K562 (cell line): ENCODE data around the gene SETDB1. TPM values are rescaled to one million over a fixed set of nuclear protein-coding genes. Genes with fewer than 3 reads are reported as not detected.

Experiments
- BRD9 ChIP-seq: fragments of 450-650 bp; IDR thresholded peaks from 2 replicates; pipeline ENCODE4 v1.6.1; 2018; ENCODE audit warnings: low read depth; ENCODE audit not compliant: partially characterized antibody
- CEBPG ChIP-seq, 3 experiments: fragments of 200-800 bp in 1 of 3; sonication (Bioruptor generic) in 1 of 3; sonication (generic) in 1 of 3; formaldehyde crosslinking in 1 of 3; IDR thresholded peaks in 2 of 3; conservative IDR thresholded peaks in 1 of 3; 2 replicates each; pipeline versions ENCODE4 v1.6.1 to v1.8.0; 2016 to 2022; ENCODE audit warnings: missing compliant biosample characterization in 2 of 3, missing genetic modification characterization in 2 of 3, mild to moderate bottlenecking in 1 of 3, missing genetic modification reagents in 1 of 3
- FOXJ3 ChIP-seq: sonication (generic); formaldehyde crosslinking; IDR thresholded peaks from 2 replicates; pipeline ENCODE4 v1.4.0; 2020; ENCODE audit warnings: mild to moderate bottlenecking, missing genetic modification reagents
- FUS ChIP-seq: fragments of 200-400 bp; formaldehyde crosslinking; optimal IDR thresholded peaks from 2 replicates; pipeline ENCODE3; 2017; ENCODE audit warnings: low read depth, low read length
- GATAD2A ChIP-seq: fragments of 450-650 bp; IDR thresholded peaks from 2 replicates; pipeline ENCODE4 v1.6.1; 2017
- GTF2A2 ChIP-seq: IDR thresholded peaks from 2 replicates; pipeline ENCODE4 v1.6.1; 2016; ENCODE audit warnings: mild to moderate bottlenecking, missing genetic modification characterization, missing compliant biosample characterization
- HNRNPK ChIP-seq: fragments of 200-400 bp; formaldehyde crosslinking; IDR thresholded peaks from one replicate; pipeline ENCODE4 v1.6.1; 2018; ENCODE audit warnings: mild to moderate bottlenecking, low read depth, low read length; ENCODE audit not compliant: poor library complexity, severe bottlenecking
- LCOR ChIP-seq: sonication (generic); formaldehyde crosslinking; IDR thresholded peaks from 2 replicates; pipeline ENCODE4 v1.8.0; 2022; ENCODE audit warnings: mild to moderate bottlenecking, missing genetic modification reagents
- MEF2A ChIP-seq: IDR thresholded peaks from 2 replicates; pipeline ENCODE4 v1.6.1; 2011; ENCODE audit warnings: low read depth, mild to moderate bottlenecking, low read length, moderate library complexity; ENCODE audit not compliant: control insufficient read depth
- POLR3G ChIP-seq: IDR thresholded peaks from 2 replicates; pipeline ENCODE4 v1.6.1; 2011; ENCODE audit not compliant: insufficient read length, insufficient replicate concordance; ENCODE audit errors: extremely low read depth
- RFX5 ChIP-seq: IDR thresholded peaks from 2 replicates; pipeline ENCODE4 v1.6.1; 2011; ENCODE audit warnings: low read depth, mild to moderate bottlenecking, improper control_type of control experiment, low read length
- STAT5B ChIP-seq: fragments of 250-450 bp; sonication (Bioruptor Pico); IDR thresholded peaks from 2 replicates; pipeline ENCODE4 v1.8.0; 2021; ENCODE audit warnings: mild to moderate bottlenecking, inconsistent platforms
- TRIM24 ChIP-seq, 2 experiments: fragments of 450-650 bp; IDR thresholded peaks; 2 replicates each; pipeline ENCODE4 v1.6.1; 2016
- ZBTB43 ChIP-seq: sonication (generic); formaldehyde crosslinking; IDR thresholded peaks from 2 replicates; pipeline ENCODE4 v1.8.0; 2023; ENCODE audit warnings: mild to moderate bottlenecking, missing genetic modification reagents
- ZNF12 ChIP-seq: sonication (generic); formaldehyde crosslinking; IDR thresholded peaks from 2 replicates; pipeline ENCODE4 v1.4.0; 2020; ENCODE audit warnings: mild to moderate bottlenecking, missing genetic modification reagents
- ZNF124 ChIP-seq: sonication (generic); formaldehyde crosslinking; IDR thresholded peaks from 2 replicates; pipeline ENCODE4 v1.8.1; 2022; ENCODE audit warnings: missing genetic modification reagents
- ZNF146 ChIP-seq: IDR thresholded peaks from one replicate; pipeline ENCODE4 v1.6.1; 2018; ENCODE audit warnings: missing compliant biosample characterization; ENCODE audit not compliant: unreplicated experiment
- ZNF695 ChIP-seq: fragments of 450-650 bp; formaldehyde crosslinking; IDR thresholded peaks from 2 replicates; pipeline ENCODE4 v1.4.0; 2020; ENCODE audit warnings: mild to moderate bottlenecking, moderate library complexity
- polyA plus RNA-seq, 8 experiments: library from polyadenylated mRNA; depleted of rRNA in 4 of 8; stranded (reverse) in 5 of 8; unstranded in 3 of 8; fragments of >200 nt; fragmentation: Nextera tagmentation in 2 of 8; fragmentation: Illumina TruSeq in 1 of 8; extraction: Ambion mirVana in 2 of 8; extraction: Trizol in 1 of 8; gene quantifications; 2 replicates each; pipeline versions ENCODE4 v1.2.1 to v1.2.3, GENCODE V29; 2011 to 2014; ENCODE audit warnings: inconsistent platforms in 1 of 8, missing spikeins in 1 of 8
- total RNA-seq, 7 experiments: library from RNA; depleted of rRNA in 6 of 7; stranded (reverse); fragments of >200 nt in 6 of 7; fragmentation: Illumina TruSeq in 2 of 7; extraction: Trizol in 2 of 7; gene quantifications; 2 replicates each; pipeline versions ENCODE4 v1.2.1 to v1.2.3, GENCODE V29; 2011 to 2021; ENCODE audit warnings: low replicate concordance in 1 of 7
- TF ChIP-seq, protein P1 (sequence below): sonication (generic); formaldehyde crosslinking; IDR thresholded peaks from 2 replicates; pipeline ENCODE4 v1.8.0; 2022; ENCODE audit warnings: mild to moderate bottlenecking, missing genetic modification reagents, borderline replicate concordance
- TF ChIP-seq, protein P2 (sequence below), 3 experiments: IDR thresholded peaks in 2 of 3; conservative IDR thresholded peaks in 1 of 3; 2 replicates each; pipeline ENCODE4 v1.5.1; 2011 to 2012; ENCODE audit warnings: low read length in 3 of 3, mild to moderate bottlenecking in 3 of 3, control low read depth in 2 of 3, improper control_type of control experiment in 1 of 3, inconsistent platforms in 1 of 3, low read depth in 1 of 3, mixed read lengths in 1 of 3, moderate library complexity in 1 of 3; ENCODE audit not compliant: insufficient read depth in 2 of 3
- TF ChIP-seq, protein P3 (sequence below): fragments of 250-450 bp; sonication (Bioruptor Pico); IDR thresholded peaks from 2 replicates; pipeline ENCODE4 v1.4.0; 2020; ENCODE audit warnings: mild to moderate bottlenecking, moderate library complexity

The SETDB1 gene
- total and polyA plus RNA-seq, 9 of the 15 experiments (the other 6 are each of a cell fraction or from before 2014, with no cell fraction given) = 21.5 to 64.4 (median 42.0) TPM

DNA sequence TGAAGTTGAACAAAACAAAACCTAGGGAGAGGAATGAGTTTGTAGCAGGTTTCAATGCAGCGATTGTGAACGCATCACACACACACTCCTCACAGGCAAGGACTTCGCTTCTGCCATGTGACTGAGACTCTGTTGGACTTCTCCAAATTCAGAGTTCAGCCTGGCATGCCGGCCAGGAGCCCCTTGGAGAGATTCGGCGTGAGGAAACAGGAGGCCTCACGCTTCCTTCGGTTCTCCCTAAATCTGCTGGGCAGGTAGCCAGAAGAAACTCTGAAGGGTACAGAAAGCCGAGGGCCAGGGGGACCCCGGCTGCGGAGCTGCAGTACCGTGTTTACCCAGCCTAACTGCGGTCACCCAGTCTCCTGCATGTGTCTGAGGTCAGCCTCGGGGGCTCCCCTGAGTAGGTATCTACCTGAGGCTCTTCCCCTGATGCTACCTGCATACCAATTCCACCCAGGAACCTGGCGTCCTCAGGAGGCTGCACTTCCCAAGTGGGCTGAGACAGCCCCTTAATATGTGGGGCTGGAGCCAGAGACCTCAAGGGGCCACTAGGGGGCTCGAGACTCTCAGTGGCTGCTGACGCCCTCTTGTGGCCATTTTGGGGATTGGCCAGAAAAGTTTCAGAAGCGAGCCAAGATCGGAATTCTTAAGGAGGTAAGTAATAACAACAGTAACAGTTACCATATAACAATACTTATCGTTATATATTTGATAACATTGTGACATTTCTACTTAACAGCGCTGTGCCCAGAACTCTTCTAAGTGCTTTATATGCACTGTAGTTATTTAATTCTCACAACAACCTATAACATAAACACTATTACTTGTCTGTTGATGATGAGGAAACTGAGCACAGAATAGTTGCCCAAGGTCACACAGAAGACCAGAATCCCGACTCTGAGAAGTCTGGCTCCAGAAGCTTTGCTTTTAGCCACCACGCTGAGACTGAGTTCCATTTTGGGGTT lies 53.2 kb downstream of the SETDB1 start (continued):
- TF ChIP-seq HNRNPK (no peak), GTF2A2 (tag) (no peak), GATAD2A (0 out of 2 replicates have a peak, but pooled peaks have one; percentile 33), ZNF146 (CRISPR knock-in tag) (no peak), ZNF12 (CRISPR knock-in tag) (no peak), ZNF695 (CRISPR knock-in tag) (no peak), ZBTB43 (CRISPR knock-in tag) (no peak), RFX5 (no peak), CEBPG (CRISPR knock-in tag; IDR thresholded peaks at IDR 0.05) (no peak), CEBPG (tag; conservative IDR thresholded peaks at IDR 0.05 in 1 of 2, IDR thresholded peaks at IDR 0.05 in 1 of 2) (no peak), MEF2A (no peak), POLR3G (no peak), FOXJ3 (no peak), BRD9 (peak; percentile 70), FUS (no peak), LCOR (CRISPR knock-in tag) (0 out of 2 replicates have a peak, but pooled peaks have one; percentile 22), STAT5B (CRISPR knock-in tag) (no peak), ZNF124 (CRISPR knock-in tag) (no peak), TRIM24 (IDR thresholded peaks at IDR 0.05) (no peak)
- TF ChIP-seq, protein P1, sequence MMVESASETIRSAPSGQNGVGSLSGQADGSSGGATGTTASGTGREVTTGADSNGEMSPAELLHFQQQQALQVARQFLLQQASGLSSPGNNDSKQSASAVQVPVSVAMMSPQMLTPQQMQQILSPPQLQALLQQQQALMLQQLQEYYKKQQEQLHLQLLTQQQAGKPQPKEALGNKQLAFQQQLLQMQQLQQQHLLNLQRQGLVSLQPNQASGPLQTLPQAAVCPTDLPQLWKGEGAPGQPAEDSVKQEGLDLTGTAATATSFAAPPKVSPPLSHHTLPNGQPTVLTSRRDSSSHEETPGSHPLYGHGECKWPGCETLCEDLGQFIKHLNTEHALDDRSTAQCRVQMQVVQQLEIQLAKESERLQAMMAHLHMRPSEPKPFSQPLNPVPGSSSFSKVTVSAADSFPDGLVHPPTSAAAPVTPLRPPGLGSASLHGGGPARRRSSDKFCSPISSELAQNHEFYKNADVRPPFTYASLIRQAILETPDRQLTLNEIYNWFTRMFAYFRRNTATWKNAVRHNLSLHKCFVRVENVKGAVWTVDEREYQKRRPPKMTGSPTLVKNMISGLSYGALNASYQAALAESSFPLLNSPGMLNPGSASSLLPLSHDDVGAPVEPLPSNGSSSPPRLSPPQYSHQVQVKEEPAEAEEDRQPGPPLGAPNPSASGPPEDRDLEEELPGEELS = no peak
- TF ChIP-seq, protein P2, sequence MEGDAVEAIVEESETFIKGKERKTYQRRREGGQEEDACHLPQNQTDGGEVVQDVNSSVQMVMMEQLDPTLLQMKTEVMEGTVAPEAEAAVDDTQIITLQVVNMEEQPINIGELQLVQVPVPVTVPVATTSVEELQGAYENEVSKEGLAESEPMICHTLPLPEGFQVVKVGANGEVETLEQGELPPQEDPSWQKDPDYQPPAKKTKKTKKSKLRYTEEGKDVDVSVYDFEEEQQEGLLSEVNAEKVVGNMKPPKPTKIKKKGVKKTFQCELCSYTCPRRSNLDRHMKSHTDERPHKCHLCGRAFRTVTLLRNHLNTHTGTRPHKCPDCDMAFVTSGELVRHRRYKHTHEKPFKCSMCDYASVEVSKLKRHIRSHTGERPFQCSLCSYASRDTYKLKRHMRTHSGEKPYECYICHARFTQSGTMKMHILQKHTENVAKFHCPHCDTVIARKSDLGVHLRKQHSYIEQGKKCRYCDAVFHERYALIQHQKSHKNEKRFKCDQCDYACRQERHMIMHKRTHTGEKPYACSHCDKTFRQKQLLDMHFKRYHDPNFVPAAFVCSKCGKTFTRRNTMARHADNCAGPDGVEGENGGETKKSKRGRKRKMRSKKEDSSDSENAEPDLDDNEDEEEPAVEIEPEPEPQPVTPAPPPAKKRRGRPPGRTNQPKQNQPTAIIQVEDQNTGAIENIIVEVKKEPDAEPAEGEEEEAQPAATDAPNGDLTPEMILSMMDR (IDR thresholded peaks at IDR 0.05 in 2 of 3, conservative IDR thresholded peaks at IDR 0.05 in 1 of 3; ENCODE audit: insufficient read depth in 2 of 3, low read depth in 1 of 3, low read length in 3 of 3) = peak; percentile 100
- TF ChIP-seq, protein P3, sequence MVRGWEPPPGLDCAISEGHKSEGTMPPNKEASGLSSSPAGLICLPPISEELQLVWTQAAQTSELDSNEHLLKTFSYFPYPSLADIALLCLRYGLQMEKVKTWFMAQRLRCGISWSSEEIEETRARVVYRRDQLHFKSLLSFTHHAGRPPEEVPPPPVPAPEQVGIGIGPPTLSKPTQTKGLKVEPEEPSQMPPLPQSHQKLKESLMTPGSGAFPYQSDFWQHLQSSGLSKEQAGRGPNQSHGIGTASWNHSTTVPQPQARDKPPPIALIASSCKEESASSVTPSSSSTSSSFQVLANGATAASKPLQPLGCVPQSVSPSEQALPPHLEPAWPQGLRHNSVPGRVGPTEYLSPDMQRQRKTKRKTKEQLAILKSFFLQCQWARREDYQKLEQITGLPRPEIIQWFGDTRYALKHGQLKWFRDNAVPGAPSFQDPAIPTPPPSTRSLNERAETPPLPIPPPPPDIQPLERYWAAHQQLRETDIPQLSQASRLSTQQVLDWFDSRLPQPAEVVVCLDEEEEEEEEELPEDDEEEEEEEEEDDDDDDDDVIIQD (CRISPR knock-in tag) = no peak
